OCI-LY7 (cell line): Measurements from ENCODE around the gene H2BK1. TPM values are rescaled to one million over a fixed set of nuclear protein-coding genes. Genes with fewer than 3 reads are reported as not detected.

ENCODE experiments used
- BruUV-seq: library from RNA; stranded (reverse); fragments of 400-500 nt; replicated peaks from 2 replicates; lab custom pipeline; 2021; lab: Mats Ljungman, UMichigan
- CTCF ChIA-PET: fragments of 300-600 bp; sonication (Branson Sonifier 250); formaldehyde crosslinking; loops from one replicate; lab custom pipeline; 2022; ENCODE audit warnings: antibody characterized with exemption; ENCODE audit not compliant: unreplicated experiment; lab: Charles Lee
- POLR2A ChIA-PET: fragments of 300-600 bp; sonication (Branson Sonifier 250); formaldehyde crosslinking; loops from one replicate; lab custom pipeline; 2022; ENCODE audit warnings: antibody characterized with exemption; lab: Charles Lee
- DNase-seq: peaks from one replicate; pipeline ENCODE4 v3.0.0-alpha.2; 2015; ENCODE audit warnings: low spot score
- H2AFZ ChIP-seq: fragments of 200-600 bp; sonication (generic), shearing (Covaris generic); 2 replicates; pipeline ENCODE4 v1.6.1; 2014; ENCODE audit warnings: mild to moderate bottlenecking, antibody characterized with exemption, low read length, moderate library complexity
- H3K27ac ChIP-seq: fragments of 200-600 bp; sonication (generic); 2 replicates; pipeline ENCODE4 v1.5.1; 2014; ENCODE audit warnings: mixed run types, low read depth, mild to moderate bottlenecking, moderate library complexity, low read length, inconsistent platforms; ENCODE audit not compliant: poor library complexity, severe bottlenecking
- H3K36me3 ChIP-seq: fragments of 200-600 bp; sonication (generic); 2 replicates; pipeline ENCODE4 v1.6.1; 2014; ENCODE audit warnings: mild to moderate bottlenecking, antibody characterized with exemption, low read length, moderate library complexity, mixed read lengths; ENCODE audit not compliant: insufficient read depth
- H3K4me1 ChIP-seq: fragments of 200-600 bp; sonication (generic); 2 replicates; pipeline ENCODE4 v1.5.1; 2014; ENCODE audit warnings: mild to moderate bottlenecking, low read length; ENCODE audit not compliant: insufficient read depth, poor library complexity, severe bottlenecking
- H3K4me2 ChIP-seq: fragments of 200-600 bp; sonication (generic); 2 replicates; pipeline ENCODE4 v1.6.1; 2014; ENCODE audit warnings: mild to moderate bottlenecking, low read length
- H3K4me3 ChIP-seq: fragments of 200-600 bp; sonication (generic); 2 replicates; pipeline ENCODE4 v1.5.1; 2014; ENCODE audit warnings: mild to moderate bottlenecking, low read depth, low read length; ENCODE audit not compliant: poor library complexity, severe bottlenecking
- H3K79me2 ChIP-seq: fragments of 200-600 bp; sonication (generic); 2 replicates; pipeline ENCODE4 v1.6.1; 2016; ENCODE audit warnings: low read depth, mild to moderate bottlenecking, low read length, moderate library complexity, mixed read lengths; ENCODE audit not compliant: insufficient read depth
- H3K9me2 ChIP-seq: fragments of 200-600 bp; sonication (generic); 2 replicates; pipeline ENCODE4 v1.6.1; 2016; ENCODE audit warnings: mild to moderate bottlenecking, low read length, mixed read lengths; ENCODE audit not compliant: insufficient read depth
- H3K9me3 ChIP-seq: fragments of 200-600 bp; sonication (generic); 2 replicates; pipeline ENCODE4 v1.6.1; 2014; ENCODE audit warnings: mild to moderate bottlenecking, mixed run types, low read length, mixed read lengths
- H4K20me1 ChIP-seq: fragments of 200-600 bp; sonication (generic); 2 replicates; pipeline ENCODE4 v1.6.1; 2014; ENCODE audit warnings: mild to moderate bottlenecking, antibody characterized with exemption, low read length, moderate library complexity, mixed read lengths; ENCODE audit not compliant: insufficient read depth
- EZH2phosphoT487 ChIP-seq: fragments of 200-600 bp; sonication (generic); IDR thresholded peaks from 2 replicates; pipeline ENCODE4 v1.6.1; 2018; ENCODE audit warnings: low read depth, borderline replicate concordance, mild to moderate bottlenecking, mixed run types, antibody characterized with exemption, low read length, moderate library complexity, mixed read lengths
- intact Hi-C: fragments of 100-400 bp; cut with micrococcal nuclease; formaldehyde crosslinking; loops from one replicate; pipeline ENCODE4 v1.10.0; 2022; ENCODE audit not compliant: unreplicated experiment
- total RNA-seq, 2 experiments: library from RNA; depleted of rRNA in 1 of 2; stranded (reverse); fragments of >200 nt in 1 of 2; shearing (Covaris generic) in 1 of 2; gene quantifications; 2 replicates each; pipeline ENCODE4 v1.2.3, GENCODE V29; 2014 to 2022
- TF ChIP-seq, protein P1 (sequence below): fragments of 200-600 bp; sonication (generic); conservative IDR thresholded peaks from 2 replicates; pipeline ENCODE4 v1.5.1; 2014; ENCODE audit warnings: mild to moderate bottlenecking, antibody characterized with exemption, low read length, moderate library complexity, mixed read lengths

The H2BK1 gene
- total RNA-seq, 2 experiments from 2014 or later: not detected

GRCh38 chr7:151193203-151193978 is 16.9 kb downstream of the H2BK1 start:
- BruUV-seq: no TSS peak

GRCh38 chr7:151192002-151192539 is 18.2 kb downstream of the H2BK1 start:
- Histone ChIP-seq H2AFZ (no peak overlapping the region), H4K20me1 (no peaks in the 10 kb centered on the region), H3K9me3 (no peaks in the 10 kb centered on the region), H3K36me3 (no peaks in the 10 kb centered on the region), H3K9me2 (no peaks in the 10 kb centered on the region), H3K79me2 (no peaks in the 10 kb centered on the region), H3K4me3 (no peak overlapping the region), H3K4me2 (no peak overlapping the region), H3K27ac (no peak overlapping the region), H3K4me1 (peaks cover 7% of the 10 kb centered on the region)
- TF ChIP-seq, protein P1, sequence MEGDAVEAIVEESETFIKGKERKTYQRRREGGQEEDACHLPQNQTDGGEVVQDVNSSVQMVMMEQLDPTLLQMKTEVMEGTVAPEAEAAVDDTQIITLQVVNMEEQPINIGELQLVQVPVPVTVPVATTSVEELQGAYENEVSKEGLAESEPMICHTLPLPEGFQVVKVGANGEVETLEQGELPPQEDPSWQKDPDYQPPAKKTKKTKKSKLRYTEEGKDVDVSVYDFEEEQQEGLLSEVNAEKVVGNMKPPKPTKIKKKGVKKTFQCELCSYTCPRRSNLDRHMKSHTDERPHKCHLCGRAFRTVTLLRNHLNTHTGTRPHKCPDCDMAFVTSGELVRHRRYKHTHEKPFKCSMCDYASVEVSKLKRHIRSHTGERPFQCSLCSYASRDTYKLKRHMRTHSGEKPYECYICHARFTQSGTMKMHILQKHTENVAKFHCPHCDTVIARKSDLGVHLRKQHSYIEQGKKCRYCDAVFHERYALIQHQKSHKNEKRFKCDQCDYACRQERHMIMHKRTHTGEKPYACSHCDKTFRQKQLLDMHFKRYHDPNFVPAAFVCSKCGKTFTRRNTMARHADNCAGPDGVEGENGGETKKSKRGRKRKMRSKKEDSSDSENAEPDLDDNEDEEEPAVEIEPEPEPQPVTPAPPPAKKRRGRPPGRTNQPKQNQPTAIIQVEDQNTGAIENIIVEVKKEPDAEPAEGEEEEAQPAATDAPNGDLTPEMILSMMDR: no peak
- no peak for TF ChIP-seq EZH2phosphoT487
- no TSS peak for BruUV-seq
- DNase-seq: no peak
- ChIA-PET CTCF (no interaction called here), POLR2A (no interaction called here)
- intact Hi-C loops: no loop called here

More at GRCh38 chr7:151193203-151193978, 16.9 kb downstream of the H2BK1 start:
- POLR2A ChIA-PET: no interaction called here
- no peaks in the 10 kb centered on the region for H3K79me2 ChIP-seq
- no peak overlapping the region for H3K27ac ChIP-seq
- no peak overlapping the region for H3K4me2 ChIP-seq
- H3K4me1 ChIP-seq: no peaks in the 10 kb centered on the region
- H3K9me3 ChIP-seq: no peaks in the 10 kb centered on the region
- DNase-seq: no peak
- no peaks in the 10 kb centered on the region for H4K20me1 ChIP-seq
- H3K4me3 ChIP-seq: no peak overlapping the region
- intact Hi-C loops: no loop called here
- TF ChIP-seq EZH2phosphoT487: no peak
- TF ChIP-seq, protein P1: no peak
- CTCF ChIA-PET: no interaction called here
- no peak overlapping the region for H2AFZ ChIP-seq
- H3K36me3 ChIP-seq: no peaks in the 10 kb centered on the region
- H3K9me2 ChIP-seq: no peaks in the 10 kb centered on the region

GRCh38 chr7:151191544-151191943 is 18.7 kb downstream of the H2BK1 start:
- Histone ChIP-seq H2AFZ (no peak overlapping the region), H3K9me3 (no peaks in the 10 kb centered on the region), H3K9me2 (no peaks in the 10 kb centered on the region), H4K20me1 (no peaks in the 10 kb centered on the region), H3K36me3 (no peaks in the 10 kb centered on the region), H3K4me2 (no peak overlapping the region), H3K79me2 (no peaks in the 10 kb centered on the region), H3K27ac (no peak overlapping the region), H3K4me1 (peaks cover 7% of the 10 kb centered on the region), H3K4me3 (no peak overlapping the region)
- no peak for TF ChIP-seq EZH2phosphoT487
- TF ChIP-seq, protein P1: no peak
- ChIA-PET POLR2A (no interaction called here), CTCF (no interaction called here)
- no TSS peak for BruUV-seq
- DNase-seq: no peak
- intact Hi-C loops: no loop called here
